Caki2 (cell line): Measurements from ENCODE around the gene PAK1. TPM values are rescaled to one million over a fixed set of nuclear protein-coding genes. Genes with fewer than 3 reads are reported as not detected.
A peak's percentile ranks its signal among the peaks of the same experiment; 100 is the strongest.
"Not testable (repeated sequence)": the region's sequence is repeated elsewhere in the genome, so short reads cannot be mapped to it uniquely, and the experiment has no call there.

Source experiments
- DNase-seq: peaks from one replicate; pipeline ENCODE4 v3.0.0-alpha.2; 2015; ENCODE audit warnings: low read depth
- in situ Hi-C: cut with HindIII; loops from 2 replicates; pipeline ENCODE4 v1.10.0; 2016; ENCODE audit warnings: low sequenced_read_pairs, low pct_unique_long_range_greater_than_20kb, mixed read lengths
- total RNA-seq: library from RNA; depleted of rRNA; stranded (reverse); fragments of >200 nt; shearing (Covaris generic); gene quantifications from 2 replicates; pipeline ENCODE4 v1.2.3, GENCODE V29; 2014; ENCODE audit warnings: low replicate concordance

PAK1 gene
- total RNA-seq, 1 experiment from 2014 or later: 36.4 TPM

GRCh38 chr11:77395460-77396173 is 78.3 kb downstream of the PAK1 start:
- in situ Hi-C loops: no loop called here
- DNase-seq: no peak

DNA sequence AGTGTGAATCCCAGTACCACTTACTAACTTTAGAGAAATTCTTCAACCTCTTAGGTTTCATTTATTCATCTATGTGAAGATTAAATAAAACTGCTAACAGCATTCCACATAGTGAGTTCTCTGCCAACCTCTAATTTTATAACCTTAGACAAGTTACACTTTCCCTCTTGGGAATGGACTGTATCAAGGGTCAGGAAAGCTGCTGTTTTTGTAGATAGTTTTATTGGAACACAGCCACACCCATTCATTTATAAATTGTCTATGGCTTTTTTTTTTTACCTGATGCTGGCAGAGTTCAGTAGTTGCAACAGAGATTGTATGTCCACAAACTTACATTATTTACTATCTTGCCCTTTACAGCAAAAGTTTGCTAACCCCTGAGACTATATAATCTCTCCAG is 81.1 kb downstream of the PAK1 start:
- no peak for DNase-seq
- in situ Hi-C loops: no loop called here

DNA sequence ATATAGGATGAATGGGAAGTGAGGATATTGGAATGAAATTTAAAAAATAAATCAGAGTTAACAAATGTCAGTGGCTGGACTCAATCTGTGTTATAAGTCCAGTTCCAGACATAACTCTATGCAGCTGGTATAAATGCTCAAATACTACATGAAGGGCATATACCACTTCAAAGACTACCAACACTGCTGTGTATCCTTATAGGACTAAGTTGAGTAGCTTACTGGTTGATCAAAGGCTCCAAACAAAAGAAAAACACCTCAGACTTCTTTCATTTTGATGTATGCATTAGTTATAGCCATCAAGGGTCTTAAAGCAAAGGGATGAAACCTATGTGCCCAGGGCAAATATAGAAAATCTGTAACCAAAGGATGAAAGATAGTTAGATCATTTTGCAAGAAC is 86.2 kb downstream of the PAK1 start:
- DNase-seq: no peak
- in situ Hi-C loops: no loop called here

- in situ Hi-C loops: no loop called here
- DNase-seq: no peak
Observed at GRCh38 chr11:77386178-77386577, 87.7 kb downstream of the PAK1 start.

DNA sequence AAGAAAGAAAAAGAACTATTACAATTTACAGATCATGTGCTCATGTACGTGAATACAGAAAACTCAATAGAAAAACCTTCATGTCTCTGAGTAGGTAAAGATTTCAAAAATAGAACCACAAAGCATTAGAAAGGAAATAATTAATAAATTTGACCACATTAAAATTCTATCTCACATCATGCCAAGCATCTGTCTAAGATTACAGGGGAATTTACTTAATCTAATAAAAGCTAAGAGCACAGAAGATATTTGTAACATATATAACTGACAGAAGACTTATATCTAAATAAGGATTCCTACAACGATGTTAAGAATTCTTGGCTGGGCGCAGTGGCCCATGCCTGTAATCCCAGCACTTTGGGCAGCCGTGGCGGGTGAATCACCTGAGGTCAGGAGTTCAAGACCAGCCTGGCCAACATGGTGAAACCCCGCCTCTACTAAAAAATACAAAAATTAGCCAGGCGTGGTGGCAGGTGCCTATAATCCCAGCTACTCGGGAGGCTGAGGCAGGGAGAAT is 88.6 kb downstream of the PAK1 start:
- in situ Hi-C loops, DNase-seq: not testable (repeated sequence)

DNA sequence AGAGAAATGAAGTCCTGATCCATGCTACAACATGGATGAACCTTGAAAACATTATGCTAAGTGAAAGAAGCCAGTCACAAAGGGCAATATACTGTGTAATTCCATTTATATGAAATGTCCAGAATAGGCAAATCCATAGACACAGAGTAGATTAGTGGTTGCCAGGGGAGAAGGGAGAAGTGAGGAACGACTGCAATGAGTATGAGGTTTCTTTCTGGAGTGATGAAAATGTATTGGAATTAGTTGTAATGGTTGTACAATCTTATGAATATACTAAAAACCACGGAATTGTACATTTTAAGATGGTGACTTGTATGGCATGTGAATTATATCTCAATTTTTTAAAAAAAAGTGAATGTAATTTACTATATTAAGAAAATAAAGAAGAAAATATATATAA is 89.3 kb downstream of the PAK1 start:
- no peak for DNase-seq
- in situ Hi-C loops: no loop called here

- DNase-seq, in situ Hi-C loops: not testable (repeated sequence)
Observed at GRCh38 chr11:77383349-77383748, 90.5 kb downstream of the PAK1 start.

- in situ Hi-C loops: no loop called here
- DNase-seq: no peak
Observed at GRCh38 chr11:77381729-77382665, 91.9 kb downstream of the PAK1 start.

DNA sequence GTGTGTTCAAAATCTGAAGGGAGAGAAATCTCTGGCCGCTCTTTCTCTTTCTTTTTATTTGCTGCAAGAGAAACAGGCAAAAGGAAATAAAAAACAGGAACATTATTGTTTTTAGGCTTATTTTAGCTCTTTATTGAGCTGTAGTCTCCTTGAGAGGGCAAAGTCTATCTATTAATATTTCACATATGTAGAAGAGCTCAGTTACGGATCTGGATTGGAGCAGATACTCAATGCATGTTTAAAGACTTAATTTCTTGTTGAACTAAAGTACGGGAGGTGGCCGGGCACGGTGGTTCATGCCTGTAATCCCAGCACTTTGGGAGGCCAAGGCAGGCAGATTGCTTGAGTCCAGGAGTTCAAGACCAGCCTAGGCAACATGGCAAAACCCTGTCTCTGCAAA is 94.0 kb downstream of the PAK1 start:
- in situ Hi-C loops: no loop called here

GRCh38 chr11:77379253-77379652 is 94.6 kb downstream of the PAK1 start:
- no peak for DNase-seq
- in situ Hi-C loops: no loop called here

More for the DNA sequence above, 94.0 kb downstream of the PAK1 start:
- no peak for DNase-seq

GRCh38 chr11:77377734-77378133 is 96.2 kb downstream of the PAK1 start:
- in situ Hi-C loops: no loop called here
- DNase-seq: no peak

DNA sequence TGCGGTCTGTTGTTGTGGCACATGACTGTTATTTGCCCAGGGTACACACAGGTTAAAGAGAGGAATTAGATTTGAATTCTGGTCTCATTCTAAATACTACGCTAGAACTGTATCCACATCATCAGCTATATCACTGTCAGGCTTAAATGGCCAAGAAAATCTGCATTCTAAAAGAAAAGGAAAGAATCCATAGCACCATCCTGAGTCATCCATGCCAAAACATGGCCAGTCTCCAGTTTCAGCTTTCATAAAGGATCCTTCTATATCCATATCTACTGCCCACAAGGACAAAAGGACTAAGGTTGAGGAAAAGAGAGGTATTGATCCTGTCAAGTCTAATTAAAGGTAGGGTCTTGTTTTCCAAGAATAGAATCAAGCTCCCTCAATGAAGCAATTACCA is 98.8 kb downstream of the PAK1 start:
- DNase-seq: no peak
- in situ Hi-C loops: no loop called here

- no peak for DNase-seq
- in situ Hi-C loops: no loop called here
Observed at GRCh38 chr11:77374611-77375031, 99.3 kb downstream of the PAK1 start.

- no peak for DNase-seq
- in situ Hi-C loops: no loop called here
Observed at GRCh38 chr11:77374108-77374507, 99.8 kb downstream of the PAK1 start.

- in situ Hi-C loops: no loop called here
- no peak for DNase-seq
Observed at GRCh38 chr11:77372726-77373125, 101.2 kb downstream of the PAK1 start.

DNA sequence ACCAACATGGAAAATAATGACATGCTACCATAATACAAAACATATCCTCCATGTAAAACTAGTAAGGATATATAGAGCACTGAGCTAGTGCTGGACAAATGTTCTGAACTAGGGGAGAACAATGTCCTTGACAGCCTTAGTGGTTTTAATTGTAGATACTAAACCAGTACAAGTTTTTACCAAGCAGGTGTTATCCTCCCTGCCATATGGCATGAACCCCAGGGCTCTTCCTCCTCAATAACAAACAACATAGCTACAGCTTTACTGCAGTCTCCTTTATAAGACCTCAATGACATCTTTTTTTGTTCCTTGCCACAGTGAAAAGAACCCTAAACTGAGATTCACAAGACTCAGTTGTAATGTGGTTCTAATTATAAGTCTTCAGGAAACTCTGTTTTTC is 102.2 kb downstream of the PAK1 start:
- in situ Hi-C loops: no loop called here
- DNase-seq: no peak

- DNase-seq: no peak
Observed at GRCh38 chr11:77370217-77370616, 103.7 kb downstream of the PAK1 start.

DNA sequence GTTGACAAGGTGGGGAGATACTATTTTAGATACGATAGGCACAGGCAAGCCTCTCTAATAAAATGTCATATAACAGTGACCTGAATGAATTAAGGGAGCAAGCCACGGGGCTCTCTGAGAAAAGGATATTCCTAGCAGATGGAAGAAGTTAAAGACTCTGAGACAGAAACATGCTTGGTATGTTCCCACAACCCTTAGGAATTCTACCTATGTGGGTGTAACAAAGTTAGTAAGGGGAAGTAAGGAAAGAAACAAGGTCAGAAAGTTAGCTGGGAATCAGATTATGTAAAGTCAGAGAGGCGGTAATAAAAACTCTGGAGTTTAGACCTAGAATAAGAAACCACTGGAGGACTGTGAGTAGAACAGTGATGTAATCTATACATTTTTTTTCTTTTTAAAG is 112.7 kb downstream of the PAK1 start:
- peak; percentile 25 for DNase-seq
- in situ Hi-C loops: no loop called here

More at GRCh38 chr11:77370217-77370616, 103.7 kb downstream of the PAK1 start:
- in situ Hi-C loops: no loop called here

DNA sequence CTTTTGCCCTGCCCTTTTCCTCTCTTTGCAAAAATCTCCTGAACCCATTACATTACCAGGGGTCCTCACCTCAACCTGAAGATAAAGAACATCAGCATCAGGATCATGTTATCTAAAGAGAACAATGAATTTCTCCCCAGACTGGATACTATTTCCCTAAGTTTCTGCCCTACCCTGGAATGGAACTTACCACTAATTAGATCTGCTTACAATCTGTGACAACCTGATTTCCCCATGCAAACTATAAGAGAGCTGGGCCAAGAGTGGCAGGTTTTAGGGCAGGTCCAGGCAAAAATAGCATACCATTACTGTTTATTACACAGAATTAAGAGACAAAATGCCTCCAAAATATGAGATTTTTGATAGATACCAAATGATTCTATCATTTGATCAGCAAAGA is 114.4 kb downstream of the PAK1 start:
- DNase-seq: no peak
- in situ Hi-C loops: no loop called here
